ENCODE measurements around the gene USP37.

USP37 gene

DNA sequence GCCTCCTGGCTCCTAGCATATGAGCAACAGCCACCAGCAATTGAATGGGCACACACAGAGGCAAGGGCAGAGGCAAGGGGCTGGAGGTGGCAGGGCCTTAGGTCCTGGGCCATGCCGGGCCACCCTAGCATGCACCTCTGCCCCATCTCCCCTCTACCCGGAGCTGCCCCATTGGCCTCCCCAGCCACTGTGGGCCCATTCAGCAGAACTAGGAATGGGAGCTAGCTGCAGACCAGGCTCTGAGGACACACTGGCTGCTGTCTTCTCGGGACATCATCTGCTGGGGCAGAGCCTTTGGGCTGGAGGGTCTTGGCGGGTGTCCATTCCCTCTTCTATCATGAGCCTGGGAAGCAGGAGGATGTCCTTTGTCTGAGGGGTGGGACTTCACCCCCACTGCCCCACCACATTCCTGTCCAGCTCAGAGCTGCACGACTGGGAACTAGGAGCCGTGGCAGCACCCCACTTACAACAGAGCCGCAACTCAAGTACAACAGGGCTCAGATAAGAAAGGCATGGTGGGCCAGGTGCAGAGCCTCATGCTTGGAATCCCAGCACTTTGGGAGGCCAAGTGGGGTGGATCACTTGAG is 148.4 kb downstream of the USP37 start:
- no peaks in the 10 kb centered on the region for H3K9me3 ChIP-seq (ENCODE audit: control insufficient read depth, low read length)
- peak overlapping the region; percentile 70 for H3K9ac ChIP-seq (ENCODE audit: low read length)
- peak overlapping the region; percentile 71 for H3K4me3 ChIP-seq (ENCODE audit: low read length)
- no peaks in the 10 kb centered on the region for H3K36me3 ChIP-seq (ENCODE audit: control insufficient read depth, insufficient read depth, low read length)
- peaks cover 32% of the 10 kb centered on the region for H3K4me1 ChIP-seq (ENCODE audit: control insufficient read depth, insufficient read depth, low read length)
- no peaks in the 10 kb centered on the region for H3K27me3 ChIP-seq (ENCODE audit: control insufficient read depth, insufficient read depth, low read length)

DNA sequence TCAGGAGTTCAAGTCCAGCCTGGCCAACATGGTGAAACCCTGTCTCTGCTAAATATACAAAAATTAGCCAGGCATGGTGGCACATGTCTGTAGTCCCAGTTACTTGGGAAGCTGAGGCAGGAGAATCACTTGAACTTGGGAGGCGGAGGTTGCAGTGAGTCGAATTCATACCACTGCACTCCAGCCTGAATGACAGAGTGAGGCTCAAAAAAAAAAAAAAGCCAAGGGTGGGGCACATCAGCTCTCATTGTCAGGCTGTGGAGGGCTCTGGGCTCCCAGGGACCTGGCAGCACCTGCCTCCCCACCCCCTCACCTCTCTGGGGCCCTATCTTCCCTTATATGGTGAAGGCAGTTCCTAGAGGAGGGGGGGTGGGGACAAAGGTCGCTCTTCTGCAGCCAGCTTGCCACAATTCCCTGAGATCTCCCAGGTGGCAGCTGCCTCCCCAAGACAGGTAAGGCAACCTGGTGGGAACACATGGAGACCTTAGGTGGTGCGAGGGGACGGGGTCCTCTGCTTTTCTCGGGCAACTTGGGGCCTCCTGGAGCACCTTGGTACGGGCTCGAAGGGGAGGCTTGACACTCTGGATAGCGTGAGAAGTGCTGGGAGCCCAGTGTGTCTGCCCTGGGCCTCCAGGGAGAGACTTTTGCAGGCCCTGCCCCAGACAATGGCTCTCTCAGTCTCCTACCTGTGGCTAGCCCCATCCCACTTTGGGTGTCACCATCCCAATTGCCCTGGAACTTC is 149.3 kb downstream of the USP37 start, which contains the start of gene VIL1:
TSS of gene VIL1 (plus strand) at position 407 of the 742 bp plus-strand sequence. CDS start 4,656 bp downstream, outside the sequence.
- Histone ChIP-seq H3K36me3 (ENCODE audit: control insufficient read depth, insufficient read depth, low read length) (no peaks in the 10 kb centered on the region), H3K9me3 (ENCODE audit: control insufficient read depth, low read length) (no peaks in the 10 kb centered on the region), H3K9ac (ENCODE audit: low read length) (peak within 1 kb of the TSS; percentile 70), H3K4me1 (ENCODE audit: control insufficient read depth, insufficient read depth, low read length) (peaks cover 32% of the 10 kb centered on the region), H3K4me3 (ENCODE audit: low read length) (peak within 1 kb of the TSS; percentile 71), H3K27me3 (ENCODE audit: control insufficient read depth, insufficient read depth, low read length) (no peaks in the 10 kb centered on the region)

DNA sequence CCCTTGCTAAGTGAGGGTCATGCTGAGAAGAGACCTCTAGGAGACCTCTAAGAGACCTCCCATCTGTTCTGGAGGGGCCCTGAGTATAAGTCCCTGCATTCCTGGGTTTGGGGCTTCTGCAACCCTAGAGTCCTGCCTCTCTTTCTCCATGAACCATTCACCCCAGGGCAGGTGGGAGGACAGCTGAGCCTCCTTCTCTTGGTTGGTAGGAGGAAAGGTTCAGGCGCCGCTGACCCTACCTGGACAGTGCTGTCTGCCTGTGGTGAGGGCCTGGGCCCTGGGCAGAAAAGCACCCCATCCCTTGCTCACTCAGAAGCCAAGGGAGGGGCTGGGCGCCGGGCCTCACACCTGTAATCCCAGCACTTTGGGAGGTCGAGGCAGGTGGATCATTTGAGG is 149.8 kb downstream of the USP37 start:
- no peaks in the 10 kb centered on the region for H3K27me3 ChIP-seq (ENCODE audit: control insufficient read depth, insufficient read depth, low read length)
- no peak overlapping the region for H3K4me3 ChIP-seq (ENCODE audit: low read length)
- H3K4me1 ChIP-seq (ENCODE audit: control insufficient read depth, insufficient read depth, low read length), result peaks cover 32% of the 10 kb centered on the region
- no peak overlapping the region for H3K9ac ChIP-seq (ENCODE audit: low read length)
- H3K9me3 ChIP-seq (ENCODE audit: control insufficient read depth, low read length), result no peaks in the 10 kb centered on the region
- no peaks in the 10 kb centered on the region for H3K36me3 ChIP-seq (ENCODE audit: control insufficient read depth, insufficient read depth, low read length)

DNA sequence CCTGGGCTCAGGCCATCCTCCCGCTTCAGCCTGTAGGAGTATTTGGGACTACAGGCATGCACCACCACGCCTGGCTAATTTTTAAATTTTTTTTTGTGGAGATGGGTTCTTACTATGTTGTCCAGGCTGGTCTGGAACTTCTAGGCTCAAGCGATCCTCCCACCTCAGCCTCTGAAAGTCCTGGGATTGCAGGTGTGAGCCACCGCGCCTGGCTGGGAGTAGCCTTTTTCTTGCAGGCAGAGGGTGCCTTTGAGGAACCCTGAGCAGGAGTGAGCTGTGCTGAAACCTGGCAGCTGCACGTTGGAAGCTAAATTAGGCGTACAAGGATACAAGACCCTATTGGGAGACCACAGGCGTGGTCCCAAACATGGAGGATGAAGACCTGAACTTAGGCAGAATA is 160.4 kb downstream of the USP37 start:
- Histone ChIP-seq H3K36me3 (ENCODE audit: control insufficient read depth, insufficient read depth, low read length) (peaks cover 7% of the 10 kb centered on the region), H3K4me1 (ENCODE audit: control insufficient read depth, insufficient read depth, low read length) (peaks cover 36% of the 10 kb centered on the region), H3K9me3 (ENCODE audit: control insufficient read depth, low read length) (no peaks in the 10 kb centered on the region), H3K4me3 (ENCODE audit: low read length) (no peak overlapping the region), H3K27me3 (ENCODE audit: control insufficient read depth, insufficient read depth, low read length) (no peaks in the 10 kb centered on the region), H3K9ac (ENCODE audit: low read length) (no peak overlapping the region)

DNA sequence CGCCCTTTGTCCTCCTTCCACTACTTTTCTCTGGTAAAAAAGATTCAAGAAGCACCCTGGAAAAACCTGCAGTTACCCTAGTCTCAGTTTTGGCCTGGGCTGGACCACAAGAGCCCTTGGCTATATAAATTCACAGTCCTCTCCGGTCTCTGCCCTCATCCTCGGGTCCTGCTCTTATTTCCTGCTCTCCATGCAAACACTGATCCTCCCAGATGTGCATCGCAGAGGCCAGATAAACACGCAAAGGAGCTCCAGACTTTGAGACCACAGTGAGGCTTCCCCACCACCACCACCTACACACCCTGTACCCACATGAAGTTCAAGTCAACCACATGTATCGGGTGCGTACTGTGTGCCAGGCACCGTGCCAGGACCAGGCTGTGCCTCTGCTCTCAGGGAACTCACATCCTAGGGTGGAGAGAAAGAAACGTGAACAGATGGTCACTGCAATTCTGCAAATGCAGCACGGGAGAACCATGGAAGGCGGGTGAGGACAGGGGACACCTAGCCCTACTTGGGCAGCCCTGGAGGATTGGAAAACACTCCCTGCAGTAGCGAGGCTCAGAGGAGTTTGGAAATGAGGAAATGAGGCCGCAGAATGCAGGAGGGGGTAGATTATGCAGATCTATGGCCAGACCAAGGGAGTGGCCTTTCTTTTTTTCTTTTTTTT is 161.1 kb downstream of the USP37 start:
- Histone ChIP-seq H3K9me3 (ENCODE audit: control insufficient read depth, low read length) (no peaks in the 10 kb centered on the region), H3K9ac (ENCODE audit: low read length) (peak overlapping the region; percentile 11), H3K27me3 (ENCODE audit: control insufficient read depth, insufficient read depth, low read length) (no peaks in the 10 kb centered on the region), H3K4me3 (ENCODE audit: low read length) (peak overlapping the region; percentile 12), H3K4me1 (ENCODE audit: control insufficient read depth, insufficient read depth, low read length) (peaks cover 41% of the 10 kb centered on the region), H3K36me3 (ENCODE audit: control insufficient read depth, insufficient read depth, low read length) (peaks cover 7% of the 10 kb centered on the region)

DNA sequence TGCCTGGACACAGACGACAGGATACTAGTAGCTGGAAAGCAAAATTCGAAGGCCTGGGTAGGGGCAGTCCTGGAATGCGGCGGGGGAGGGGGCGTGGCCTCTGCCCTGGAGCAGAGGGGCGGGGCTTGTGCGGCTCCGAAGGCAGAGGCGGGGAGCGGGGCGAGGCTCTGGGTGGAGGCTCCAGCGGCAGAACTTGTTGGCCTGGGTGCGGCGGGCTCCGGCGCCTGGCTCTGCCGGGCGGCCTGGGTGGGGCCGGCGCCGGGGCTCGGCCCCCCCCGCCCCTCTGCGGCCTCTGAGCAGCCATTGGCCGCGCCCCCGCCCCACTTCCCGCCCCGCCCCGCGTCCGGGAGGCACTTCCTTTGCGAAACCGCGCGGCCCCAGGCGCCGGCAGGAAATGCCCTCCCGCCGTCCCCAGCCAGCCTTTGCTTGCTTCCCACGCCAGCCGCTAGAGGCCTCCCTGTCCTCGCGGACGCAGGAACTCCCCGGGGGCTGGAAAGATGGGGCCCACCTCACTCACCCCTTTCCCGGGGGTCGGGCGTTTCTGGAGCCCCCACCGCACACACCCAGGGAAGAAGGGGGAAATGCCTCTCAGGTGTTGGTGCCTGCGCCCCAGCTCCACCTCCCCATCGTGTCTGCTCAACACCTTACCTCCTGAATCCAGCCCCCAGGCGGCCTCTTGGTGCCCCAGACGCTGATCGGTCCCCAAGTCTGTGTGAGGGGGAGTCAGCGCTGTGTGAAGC is 161.8 kb downstream of the USP37 start:
- peak overlapping the region; percentile 25 for H3K4me3 ChIP-seq (ENCODE audit: low read length)
- peaks cover 48% of the 10 kb centered on the region for H3K4me1 ChIP-seq (ENCODE audit: control insufficient read depth, insufficient read depth, low read length)
- H3K27me3 ChIP-seq (ENCODE audit: control insufficient read depth, insufficient read depth, low read length), result no peaks in the 10 kb centered on the region
- H3K9ac ChIP-seq (ENCODE audit: low read length), result peak overlapping the region; percentile 55
- H3K9me3 ChIP-seq (ENCODE audit: control insufficient read depth, low read length), result no peaks in the 10 kb centered on the region
- peaks cover 7% of the 10 kb centered on the region for H3K36me3 ChIP-seq (ENCODE audit: control insufficient read depth, insufficient read depth, low read length)

DNA sequence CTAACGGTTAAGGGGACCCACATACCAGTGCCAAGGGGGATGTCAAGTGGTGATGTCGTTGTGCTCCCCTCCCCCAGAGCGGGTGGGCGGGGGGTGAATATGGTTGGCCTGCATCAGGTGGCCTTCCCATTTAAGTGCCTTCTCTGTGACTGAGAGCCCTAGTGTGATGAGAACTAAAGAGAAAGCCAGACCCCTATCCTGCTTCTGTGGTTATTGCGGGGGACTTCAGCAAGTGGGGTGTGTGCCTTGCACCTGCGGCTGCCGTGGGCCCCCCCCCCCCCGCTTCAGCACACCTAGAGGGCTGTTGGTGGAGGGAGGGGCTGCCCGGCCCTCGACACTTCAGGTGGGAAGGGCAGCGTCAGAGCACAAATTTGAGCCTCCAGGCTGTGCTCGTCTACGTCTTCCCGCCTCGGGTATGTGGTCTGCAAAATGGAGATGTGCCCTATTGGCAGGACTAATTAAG is 162.4 kb downstream of the USP37 start:
- H3K4me1 ChIP-seq (ENCODE audit: control insufficient read depth, insufficient read depth, low read length), result peaks cover 52% of the 10 kb centered on the region
- peaks cover 7% of the 10 kb centered on the region for H3K36me3 ChIP-seq (ENCODE audit: control insufficient read depth, insufficient read depth, low read length)
- H3K4me3 ChIP-seq (ENCODE audit: low read length), result peak overlapping the region; percentile 25
- H3K27me3 ChIP-seq (ENCODE audit: control insufficient read depth, insufficient read depth, low read length), result no peaks in the 10 kb centered on the region
- H3K9me3 ChIP-seq (ENCODE audit: control insufficient read depth, low read length), result no peaks in the 10 kb centered on the region
- peak overlapping the region; percentile 55 for H3K9ac ChIP-seq (ENCODE audit: low read length)

DNA sequence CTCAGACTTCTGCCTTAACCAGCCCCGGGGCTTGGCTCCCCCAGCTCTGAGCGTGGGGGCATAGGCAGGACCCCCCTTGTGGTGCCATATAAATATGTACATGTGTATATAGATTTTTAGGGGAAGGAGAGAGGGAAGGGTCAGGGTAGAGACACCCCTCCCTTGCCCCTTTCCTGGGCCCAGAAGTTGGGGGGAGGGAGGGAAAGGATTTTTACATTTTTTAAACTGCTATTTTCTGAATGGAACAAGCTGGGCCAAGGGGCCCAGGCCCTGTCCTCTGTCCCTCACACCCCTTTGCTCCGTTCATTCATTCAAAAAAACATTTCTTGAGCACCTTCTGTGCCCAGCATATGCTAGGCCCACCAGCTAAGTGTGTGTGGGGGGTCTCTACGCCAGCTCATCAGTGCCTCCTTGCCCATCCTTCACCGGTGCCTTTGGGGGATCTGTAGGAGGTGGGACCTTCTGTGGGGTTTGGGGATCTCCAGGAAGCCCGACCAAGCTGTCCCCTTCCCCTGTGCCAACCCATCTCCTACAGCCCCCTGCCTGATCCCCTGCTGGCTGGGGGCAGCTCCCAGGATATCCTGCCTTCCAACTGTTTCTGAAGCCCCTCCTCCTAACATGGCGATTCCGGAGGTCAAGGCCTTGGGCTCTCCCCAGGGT is 162.9 kb downstream of the USP37 start:
- peaks cover 7% of the 10 kb centered on the region for H3K36me3 ChIP-seq (ENCODE audit: control insufficient read depth, insufficient read depth, low read length)
- H3K4me3 ChIP-seq (ENCODE audit: low read length), result peak overlapping the region; percentile 25
- H3K27me3 ChIP-seq (ENCODE audit: control insufficient read depth, insufficient read depth, low read length), result no peaks in the 10 kb centered on the region
- H3K9ac ChIP-seq (ENCODE audit: low read length), result peak overlapping the region; percentile 55
- H3K4me1 ChIP-seq (ENCODE audit: control insufficient read depth, insufficient read depth, low read length), result peaks cover 52% of the 10 kb centered on the region
- H3K9me3 ChIP-seq (ENCODE audit: control insufficient read depth, low read length), result no peaks in the 10 kb centered on the region

DNA sequence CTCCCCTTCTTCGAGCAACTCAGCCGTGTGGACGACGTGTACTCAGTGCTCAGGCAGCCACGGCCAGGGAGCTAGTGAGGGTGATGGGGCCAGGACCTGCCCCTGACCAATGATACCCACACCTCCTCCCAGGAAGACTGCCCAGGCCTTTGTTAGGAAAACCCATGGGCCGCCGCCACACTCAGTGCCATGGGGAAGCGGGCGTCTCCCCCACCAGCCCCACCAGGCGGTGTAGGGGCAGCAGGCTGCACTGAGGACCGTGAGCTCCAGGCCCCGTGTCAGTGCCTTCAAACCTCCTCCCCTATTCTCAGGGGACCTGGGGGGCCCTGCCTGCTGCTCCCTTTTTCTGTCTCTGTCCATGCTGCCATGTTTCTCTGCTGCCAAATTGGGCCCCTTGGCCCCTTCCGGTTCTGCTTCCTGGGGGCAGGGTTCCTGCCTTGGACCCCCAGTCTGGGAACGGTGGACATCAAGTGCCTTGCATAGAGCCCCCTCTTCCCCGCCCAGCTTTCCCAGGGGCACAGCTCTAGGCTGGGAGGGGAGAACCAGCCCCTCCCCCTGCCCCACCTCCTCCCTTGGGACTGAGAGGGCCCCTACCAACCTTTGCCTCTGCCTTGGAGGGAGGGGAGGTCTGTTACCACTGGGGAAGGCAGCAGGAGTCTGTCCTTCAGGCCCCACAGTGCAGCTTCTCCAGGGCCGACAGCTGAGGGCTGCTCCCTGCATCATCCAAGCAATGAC is 163.6 kb downstream of the USP37 start:
- Histone ChIP-seq H3K9me3 (ENCODE audit: control insufficient read depth, low read length) (no peaks in the 10 kb centered on the region), H3K27me3 (ENCODE audit: control insufficient read depth, insufficient read depth, low read length) (no peaks in the 10 kb centered on the region), H3K36me3 (ENCODE audit: control insufficient read depth, insufficient read depth, low read length) (peaks cover 7% of the 10 kb centered on the region), H3K4me1 (ENCODE audit: control insufficient read depth, insufficient read depth, low read length) (peaks cover 52% of the 10 kb centered on the region), H3K4me3 (ENCODE audit: low read length) (no peak overlapping the region), H3K9ac (ENCODE audit: low read length) (peak overlapping the region; percentile 55)

DNA sequence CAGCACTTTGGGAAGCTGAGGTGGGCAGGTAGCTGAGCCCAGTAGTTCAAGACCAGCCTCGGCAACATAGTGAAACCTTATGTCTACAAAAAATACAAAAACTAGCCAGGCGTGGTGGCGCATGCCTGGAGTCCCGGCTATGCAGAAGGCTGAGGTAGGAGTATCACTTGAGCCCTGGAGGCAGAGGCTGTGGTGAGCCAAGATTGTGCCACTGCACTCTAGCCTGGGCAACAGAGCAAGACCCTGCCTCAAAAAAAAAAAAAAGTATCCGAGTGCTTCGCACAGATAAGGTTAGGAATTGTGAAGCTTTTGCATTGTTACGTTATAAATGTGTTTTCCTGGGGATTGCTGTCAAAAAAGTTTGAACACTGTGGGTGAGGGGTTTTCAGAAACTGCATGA is 164.3 kb downstream of the USP37 start:
- H3K4me1 ChIP-seq (ENCODE audit: control insufficient read depth, insufficient read depth, low read length), result peaks cover 54% of the 10 kb centered on the region
- peaks cover 7% of the 10 kb centered on the region for H3K36me3 ChIP-seq (ENCODE audit: control insufficient read depth, insufficient read depth, low read length)
- no peaks in the 10 kb centered on the region for H3K27me3 ChIP-seq (ENCODE audit: control insufficient read depth, insufficient read depth, low read length)
- no peak overlapping the region for H3K4me3 ChIP-seq (ENCODE audit: low read length)
- H3K9me3 ChIP-seq (ENCODE audit: control insufficient read depth, low read length), result no peaks in the 10 kb centered on the region
- no peak overlapping the region for H3K9ac ChIP-seq (ENCODE audit: low read length)

DNA sequence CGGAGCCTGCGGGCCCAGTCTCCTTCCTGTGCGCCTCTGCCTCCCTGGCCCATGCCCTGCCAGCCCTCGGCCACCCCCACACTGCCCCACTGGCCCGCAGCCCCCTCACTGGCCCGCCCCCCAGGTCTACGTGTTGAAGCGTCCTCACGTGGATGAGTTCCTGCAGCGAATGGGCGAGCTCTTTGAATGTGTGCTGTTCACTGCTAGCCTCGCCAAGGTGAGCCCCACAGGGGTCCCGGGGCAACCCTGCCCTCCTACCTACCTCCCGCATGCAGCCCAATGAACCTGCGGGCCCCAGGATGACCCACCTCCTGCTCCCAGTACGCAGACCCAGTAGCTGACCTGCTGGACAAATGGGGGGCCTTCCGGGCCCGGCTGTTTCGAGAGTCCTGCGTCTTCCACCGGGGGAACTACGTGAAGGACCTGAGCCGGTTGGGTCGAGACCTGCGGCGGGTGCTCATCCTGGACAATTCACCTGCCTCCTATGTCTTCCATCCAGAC is 165.2 kb downstream of the USP37 start:
- Histone ChIP-seq H3K36me3 (ENCODE audit: control insufficient read depth, insufficient read depth, low read length) (peaks cover 7% of the 10 kb centered on the region), H3K4me1 (ENCODE audit: control insufficient read depth, insufficient read depth, low read length) (peaks cover 58% of the 10 kb centered on the region), H3K9me3 (ENCODE audit: control insufficient read depth, low read length) (no peaks in the 10 kb centered on the region), H3K9ac (ENCODE audit: low read length) (no peak overlapping the region), H3K4me3 (ENCODE audit: low read length) (no peak overlapping the region), H3K27me3 (ENCODE audit: control insufficient read depth, insufficient read depth, low read length) (no peaks in the 10 kb centered on the region)
